HG03354 (cell line): Measurements from ENCODE around the gene MORC3.

ENCODE experiments used
- ATAC-seq: cut with Tn5 transposase; IDR thresholded peaks from one replicate; pipeline ENCODE4 v1.9.1; 2021; ENCODE audit warnings: mild to moderate bottlenecking; ENCODE audit not compliant: unreplicated experiment, poor library complexity, severe bottlenecking

The MORC3 gene

DNA sequence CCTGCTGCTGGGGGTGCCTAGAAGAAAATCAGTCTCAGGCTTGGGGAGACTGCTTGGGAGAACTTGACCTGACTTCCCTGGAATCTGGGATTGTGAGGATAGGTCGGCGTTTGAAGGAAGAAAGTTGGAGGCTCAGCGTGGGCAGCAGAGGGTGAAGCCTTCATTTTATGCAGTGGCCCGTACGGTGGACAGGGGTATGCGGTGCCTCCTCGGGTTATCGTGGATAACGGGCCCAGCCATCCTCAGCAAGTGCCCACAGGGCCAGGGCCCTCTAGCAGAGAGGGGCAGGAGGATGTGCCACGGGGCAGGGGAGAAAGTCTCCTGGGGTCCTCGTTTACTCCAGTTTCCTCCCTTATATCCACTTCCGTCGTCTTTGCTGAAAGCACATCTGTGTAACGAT lies 99.2 kb downstream of the MORC3 start:
- ATAC-seq, result no peak

DNA sequence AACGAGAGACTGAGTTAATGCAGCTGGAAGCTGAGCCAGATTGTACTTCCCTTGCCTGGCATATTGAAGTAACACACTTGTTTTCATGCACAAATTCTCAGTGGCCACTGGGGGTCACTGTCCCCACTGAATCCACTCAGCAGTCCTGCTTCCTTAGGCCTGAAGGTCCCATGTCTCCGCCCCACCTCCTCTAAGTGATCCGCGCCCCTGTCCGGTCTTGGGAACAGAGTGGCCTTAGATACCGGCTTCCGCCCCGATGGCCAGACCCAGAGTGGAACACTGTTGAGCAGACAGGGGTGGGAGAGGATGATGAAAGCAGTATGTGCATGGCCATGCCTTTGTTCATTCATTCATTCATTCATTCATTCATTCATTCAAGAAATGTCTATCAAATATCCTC lies 100.0 kb downstream of the MORC3 start:
- no peak for ATAC-seq

DNA sequence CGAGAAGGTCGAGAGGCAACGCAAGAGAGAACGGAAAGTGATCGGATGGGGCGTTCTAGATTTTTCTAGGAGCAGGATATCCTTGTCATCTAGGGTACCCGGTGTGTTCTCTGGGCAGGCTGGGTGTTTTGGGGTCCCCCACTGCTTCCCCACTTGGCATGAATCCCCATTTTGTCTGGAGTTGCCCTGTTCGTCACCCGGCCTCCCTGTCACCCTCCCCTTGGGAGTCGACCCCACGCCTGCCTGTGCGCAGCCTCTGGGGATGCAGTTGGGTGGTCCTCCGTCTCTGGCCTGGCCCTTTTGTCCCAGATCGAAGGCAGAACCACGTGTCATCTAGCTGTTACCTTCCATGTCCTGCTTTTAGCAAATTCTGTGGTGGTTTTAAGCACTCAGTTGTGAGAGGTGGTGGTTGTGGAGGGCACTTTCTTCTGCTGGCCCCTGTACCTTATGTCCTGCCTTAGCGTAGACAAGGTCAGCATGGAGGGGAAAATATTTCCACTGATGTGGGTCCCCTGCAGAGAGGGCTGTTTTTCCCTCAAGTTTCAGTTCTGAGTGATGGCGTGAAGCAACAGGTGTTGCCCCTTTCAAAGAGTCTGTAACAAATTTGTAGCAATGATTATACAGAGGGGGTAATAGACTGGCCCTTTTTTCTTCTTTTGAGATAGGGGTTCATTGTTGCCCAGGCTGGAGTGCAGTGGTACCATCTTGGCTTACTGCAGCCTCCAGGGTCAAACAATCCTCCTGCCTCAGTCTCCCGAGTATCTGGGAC lies 100.8 kb downstream of the MORC3 start:
- no peak for ATAC-seq

DNA sequence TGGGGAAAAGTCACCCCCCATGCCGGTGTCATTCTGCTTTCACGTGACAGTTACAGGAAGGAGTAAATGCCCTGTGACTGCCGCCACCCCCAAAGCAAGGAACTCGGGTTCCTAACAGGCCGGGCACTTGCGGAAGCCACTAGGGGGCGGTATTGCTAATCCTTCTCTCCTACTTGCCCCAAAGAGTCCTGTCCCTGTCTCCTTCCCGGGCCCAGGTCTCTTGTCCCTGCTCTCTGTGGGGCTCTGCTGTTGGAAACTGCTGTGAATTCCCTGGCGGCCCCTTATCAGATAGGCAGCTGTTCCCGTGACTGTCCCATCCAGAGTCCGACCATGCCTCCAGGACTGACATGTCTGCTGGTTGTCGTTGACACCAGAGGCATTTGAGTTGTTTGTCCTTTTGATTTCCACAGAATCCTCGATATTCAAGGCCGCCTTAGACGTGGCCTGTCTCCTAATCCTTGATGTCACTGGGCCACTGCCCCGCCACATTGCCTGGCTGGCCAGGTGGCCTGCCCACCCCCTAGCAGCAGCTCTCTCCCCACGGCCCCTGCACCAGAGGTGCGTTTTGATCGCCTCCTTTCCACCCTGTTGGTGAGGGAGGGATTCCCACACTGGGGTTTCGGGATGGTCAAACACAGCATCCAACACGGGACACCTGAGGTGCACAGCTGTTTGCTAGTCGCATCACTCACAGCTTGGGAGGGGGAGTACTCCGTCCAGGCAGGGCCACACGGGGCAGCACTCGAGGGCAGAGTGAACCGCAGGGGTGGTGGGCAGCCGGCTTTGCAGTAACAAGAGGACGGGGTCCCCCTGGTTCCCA lies 102.5 kb downstream of the MORC3 start:
- no peak for ATAC-seq

DNA sequence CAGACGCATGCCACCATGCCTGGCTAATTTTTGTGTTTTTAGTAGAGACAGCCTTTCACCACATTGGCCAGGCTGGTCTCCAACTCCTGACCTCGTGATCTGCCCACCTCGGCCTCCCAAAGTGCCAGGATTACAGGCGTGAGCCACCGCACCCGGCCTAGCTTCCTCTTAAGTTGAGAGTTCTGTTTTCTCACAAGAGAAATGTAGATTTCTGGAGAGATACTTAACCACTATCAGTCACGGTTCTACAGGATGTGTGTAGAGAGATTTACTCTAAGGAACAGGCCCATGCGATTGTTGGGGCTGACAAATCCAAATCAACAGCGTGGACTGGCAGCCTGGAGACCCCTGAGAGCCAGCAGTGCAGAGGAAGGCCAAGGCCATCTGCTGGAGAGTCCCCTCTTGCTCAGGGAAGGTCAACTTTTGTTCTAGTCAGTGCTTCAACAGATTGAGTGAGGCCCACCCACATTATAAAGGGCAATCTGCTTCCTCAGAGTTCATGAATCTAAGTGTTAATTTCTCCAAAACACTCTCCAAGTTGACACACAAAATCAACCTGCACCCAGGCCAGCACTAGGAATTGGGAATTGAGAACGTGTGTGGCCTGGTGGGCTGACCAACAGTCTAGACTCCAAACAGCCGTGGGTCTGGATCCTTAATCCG lies 103.9 kb downstream of the MORC3 start:
- ATAC-seq, result no peak

DNA sequence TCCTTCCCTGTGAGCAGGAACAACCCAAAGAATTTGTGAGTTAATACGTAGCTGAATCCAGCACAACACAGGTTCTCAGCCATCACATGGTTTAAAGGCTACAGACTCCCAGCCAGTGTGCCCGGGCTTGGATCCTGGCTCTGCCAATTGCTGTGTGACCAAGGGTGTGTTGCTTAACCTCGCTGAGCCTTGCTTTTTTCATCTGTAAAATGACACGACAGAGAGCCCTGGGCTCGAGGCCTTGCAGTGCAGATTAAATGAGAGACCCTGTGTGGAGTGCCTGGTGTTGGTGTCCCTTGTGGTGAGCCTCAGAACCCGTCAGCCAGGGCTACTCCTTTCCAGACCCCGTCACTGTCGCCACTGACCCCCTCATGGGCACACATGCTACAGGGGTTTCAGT lies 104.6 kb downstream of the MORC3 start:
- no peak for ATAC-seq

DNA sequence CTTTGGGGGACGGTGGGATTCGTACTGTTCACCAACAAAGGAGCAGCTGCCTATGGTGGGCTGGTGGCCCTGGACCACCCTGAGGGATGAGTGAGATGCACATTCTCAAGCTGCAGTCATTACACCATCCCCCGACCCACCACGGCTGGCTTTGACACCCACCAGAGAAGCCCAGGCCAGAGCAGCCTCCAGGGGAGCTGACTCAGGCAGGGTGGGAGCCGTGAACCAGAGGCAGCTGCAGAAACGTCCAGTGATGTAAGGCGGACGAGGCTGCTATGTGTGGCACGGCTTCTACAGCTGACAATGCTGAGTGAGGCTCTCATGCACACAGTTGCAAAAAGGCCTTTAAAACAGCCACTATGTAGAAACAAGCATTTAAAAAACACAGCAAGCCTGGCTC lies 105.3 kb downstream of the MORC3 start:
- ATAC-seq, result no peak
